Glutamatergic neuron (in vitro differentiated cells): ENCODE measurements around the gene NR4A1. TPM values are rescaled to one million over a fixed set of nuclear protein-coding genes. Genes with fewer than 3 reads are reported as not detected.
A peak's percentile ranks its signal among the peaks of the same experiment; 100 is the strongest.

Source experiments
- DNase-seq: peaks from one replicate; pipeline ENCODE4 v3.0.0; 2022
- H3K27ac Mint-ChIP-seq: one replicate; pipeline ENCODE4 v1.8.0; 2020; ENCODE audit warnings: mild to moderate bottlenecking, mixed read lengths, inconsistent platforms; ENCODE audit not compliant: unreplicated experiment
- H3K27me3 Mint-ChIP-seq: one replicate; pipeline ENCODE4 v1.8.0; 2020; ENCODE audit warnings: mild to moderate bottlenecking, moderate library complexity, mixed read lengths, inconsistent platforms; ENCODE audit not compliant: unreplicated experiment
- H3K36me3 Mint-ChIP-seq: one replicate; pipeline ENCODE4 v1.8.0; 2020; ENCODE audit warnings: mild to moderate bottlenecking, mixed read lengths, inconsistent platforms; ENCODE audit not compliant: unreplicated experiment
- H3K4me1 Mint-ChIP-seq: one replicate; pipeline ENCODE4 v1.8.0; 2020; ENCODE audit warnings: mild to moderate bottlenecking, low read depth, mixed read lengths, inconsistent platforms; ENCODE audit not compliant: unreplicated experiment
- H3K4me3 Mint-ChIP-seq: one replicate; pipeline ENCODE4 v1.8.0; 2020; ENCODE audit warnings: mild to moderate bottlenecking, mixed read lengths, inconsistent platforms; ENCODE audit not compliant: unreplicated experiment
- H3K9me3 Mint-ChIP-seq: one replicate; pipeline ENCODE4 v1.8.0; 2020; ENCODE audit warnings: mild to moderate bottlenecking, moderate library complexity, mixed read lengths, inconsistent platforms; ENCODE audit not compliant: unreplicated experiment
- CTCF ChIP-seq: fragments of 200-600 bp; sonication (generic); IDR thresholded peaks from one replicate; pipeline ENCODE4 v1.5.0; 2021; ENCODE audit not compliant: partially characterized antibody, unreplicated experiment
- total RNA-seq: library from RNA; stranded (reverse); fragmentation: NEBNext Ultra II Directional; extraction: Animal tissue kit (Norgen Biotek cat#: 25700); gene quantifications from one replicate; pipeline ENCODE4 v1.2.1, GENCODE V29; 2021; ENCODE audit not compliant: unreplicated experiment

Gene NR4A1
- total RNA-seq, 1 donor from 2014 or later, result 8.5 TPM

- H3K27ac Mint-ChIP-seq, result no peak overlapping the region
- H3K4me1 Mint-ChIP-seq, result peaks cover 21% of the 10 kb centered on the region
- H3K9me3 Mint-ChIP-seq, result peaks cover 6% of the 10 kb centered on the region
- DNase-seq, result no peak
- no peak overlapping the region for H3K4me3 Mint-ChIP-seq
- no peak for TF ChIP-seq CTCF
- H3K36me3 Mint-ChIP-seq, result peaks cover 4% of the 10 kb centered on the region
- H3K27me3 Mint-ChIP-seq, result peaks cover 15% of the 10 kb centered on the region
Measured at GRCh38 chr12:52018433-52019112, 32.7 kb upstream of the NR4A1 start.

- TF ChIP-seq CTCF, result no peak
- Mint-ChIP-seq H3K4me1 (peaks cover 21% of the 10 kb centered on the region), H3K27me3 (peaks cover 14% of the 10 kb centered on the region), H3K9me3 (peaks cover 6% of the 10 kb centered on the region), H3K36me3 (peaks cover 4% of the 10 kb centered on the region), H3K4me3 (no peak overlapping the region), H3K27ac (no peak overlapping the region)
- DNase-seq, result no peak
Measured at GRCh38 chr12:52019113-52019770, 32.0 kb upstream of the NR4A1 start.

GRCh38 chr12:52020539-52021336 is 30.5 kb upstream of the NR4A1 start:
- H3K4me3 Mint-ChIP-seq, result peak overlapping the region; percentile 52
- H3K27me3 Mint-ChIP-seq, result peaks cover 13% of the 10 kb centered on the region
- peak; percentile 81 for TF ChIP-seq CTCF
- peaks cover 24% of the 10 kb centered on the region for H3K4me1 Mint-ChIP-seq
- H3K36me3 Mint-ChIP-seq, result peaks cover 4% of the 10 kb centered on the region
- DNase-seq, result peak; percentile 79
- H3K27ac Mint-ChIP-seq, result peak overlapping the region; percentile 59
- peaks cover 8% of the 10 kb centered on the region for H3K9me3 Mint-ChIP-seq

- DNase-seq, result no peak
- Mint-ChIP-seq H3K27ac (no peak overlapping the region), H3K27me3 (peaks cover 15% of the 10 kb centered on the region)
Measured at GRCh38 chr12:52022841-52023181, 28.4 kb upstream of the NR4A1 start.

More at GRCh38 chr12:52022841-52023181, 28.4 kb upstream of the NR4A1 start:
- TF ChIP-seq CTCF, result no peak
- Mint-ChIP-seq H3K4me3 (peak overlapping the region; percentile 25), H3K9me3 (peaks cover 15% of the 10 kb centered on the region), H3K36me3 (no peaks in the 10 kb centered on the region), H3K4me1 (peaks cover 21% of the 10 kb centered on the region)
